ENCODE results near the gene AFAP1L2.

The AFAP1L2 gene

DNA sequence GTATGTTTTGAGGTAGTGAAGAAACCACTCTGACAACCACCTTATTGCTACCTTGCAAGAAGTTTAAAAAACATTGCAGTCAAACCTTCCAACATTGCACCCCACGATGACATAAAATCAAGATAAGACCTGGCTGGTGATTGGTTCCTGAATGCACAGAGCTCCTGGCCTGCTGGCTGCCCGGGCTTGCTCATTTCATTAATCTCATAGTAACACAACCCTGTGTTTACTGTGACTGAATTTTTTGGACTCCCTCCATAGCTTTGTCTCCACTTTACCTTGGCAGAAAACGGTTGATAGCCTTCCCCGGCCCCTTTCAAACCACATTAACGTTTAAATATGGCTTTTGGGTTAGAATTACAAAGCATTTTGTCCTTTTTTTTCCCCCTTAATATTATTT lies 137.8 kb downstream of the AFAP1L2 start:
- Histone ChIP-seq H3K4me1 (ENCODE audit: insufficient read depth, low read length) (no peaks in the 10 kb centered on the region), H3K27ac (ENCODE audit: low read length) (no peak overlapping the region), H3K4me3 (ENCODE audit: low read depth in 1 of 2, low read length in 2 of 2) (no peak overlapping the region), H3K4me2 (ENCODE audit: insufficient read depth, low read length) (no peak overlapping the region), H3K79me2 (ENCODE audit: insufficient read depth, low read length) (no peaks in the 10 kb centered on the region), H3K9me3 (ENCODE audit: insufficient read depth, low read length, severe bottlenecking) (no peaks in the 10 kb centered on the region), H2AFZ (ENCODE audit: low read depth, low read length) (no peak overlapping the region), H3K9ac (ENCODE audit: low read depth, low read length) (no peak overlapping the region), H3K36me3 (ENCODE audit: insufficient read depth, low read length) (no peaks in the 10 kb centered on the region), H4K20me1 (ENCODE audit: insufficient read depth, low read length) (no peaks in the 10 kb centered on the region), H3K27me3 (ENCODE audit: insufficient read depth, low read length, poor library complexity) (peaks cover 7% of the 10 kb centered on the region)
- ATAC-seq (ENCODE audit: insufficient read depth, low read depth), result no peak
- DNase-seq, result no peak
- TF ChIP-seq, protein P1, sequence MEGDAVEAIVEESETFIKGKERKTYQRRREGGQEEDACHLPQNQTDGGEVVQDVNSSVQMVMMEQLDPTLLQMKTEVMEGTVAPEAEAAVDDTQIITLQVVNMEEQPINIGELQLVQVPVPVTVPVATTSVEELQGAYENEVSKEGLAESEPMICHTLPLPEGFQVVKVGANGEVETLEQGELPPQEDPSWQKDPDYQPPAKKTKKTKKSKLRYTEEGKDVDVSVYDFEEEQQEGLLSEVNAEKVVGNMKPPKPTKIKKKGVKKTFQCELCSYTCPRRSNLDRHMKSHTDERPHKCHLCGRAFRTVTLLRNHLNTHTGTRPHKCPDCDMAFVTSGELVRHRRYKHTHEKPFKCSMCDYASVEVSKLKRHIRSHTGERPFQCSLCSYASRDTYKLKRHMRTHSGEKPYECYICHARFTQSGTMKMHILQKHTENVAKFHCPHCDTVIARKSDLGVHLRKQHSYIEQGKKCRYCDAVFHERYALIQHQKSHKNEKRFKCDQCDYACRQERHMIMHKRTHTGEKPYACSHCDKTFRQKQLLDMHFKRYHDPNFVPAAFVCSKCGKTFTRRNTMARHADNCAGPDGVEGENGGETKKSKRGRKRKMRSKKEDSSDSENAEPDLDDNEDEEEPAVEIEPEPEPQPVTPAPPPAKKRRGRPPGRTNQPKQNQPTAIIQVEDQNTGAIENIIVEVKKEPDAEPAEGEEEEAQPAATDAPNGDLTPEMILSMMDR (IDR thresholded peaks at IDR 0.05; ENCODE audit: borderline replicate concordance, extremely low read depth, low read length, poor library complexity, severe bottlenecking), result no peak
- TF ChIP-seq EZH2 (IDR thresholded peaks at IDR 0.05; ENCODE audit: borderline replicate concordance, low read depth, low read length, severe bottlenecking), result no peak

DNA sequence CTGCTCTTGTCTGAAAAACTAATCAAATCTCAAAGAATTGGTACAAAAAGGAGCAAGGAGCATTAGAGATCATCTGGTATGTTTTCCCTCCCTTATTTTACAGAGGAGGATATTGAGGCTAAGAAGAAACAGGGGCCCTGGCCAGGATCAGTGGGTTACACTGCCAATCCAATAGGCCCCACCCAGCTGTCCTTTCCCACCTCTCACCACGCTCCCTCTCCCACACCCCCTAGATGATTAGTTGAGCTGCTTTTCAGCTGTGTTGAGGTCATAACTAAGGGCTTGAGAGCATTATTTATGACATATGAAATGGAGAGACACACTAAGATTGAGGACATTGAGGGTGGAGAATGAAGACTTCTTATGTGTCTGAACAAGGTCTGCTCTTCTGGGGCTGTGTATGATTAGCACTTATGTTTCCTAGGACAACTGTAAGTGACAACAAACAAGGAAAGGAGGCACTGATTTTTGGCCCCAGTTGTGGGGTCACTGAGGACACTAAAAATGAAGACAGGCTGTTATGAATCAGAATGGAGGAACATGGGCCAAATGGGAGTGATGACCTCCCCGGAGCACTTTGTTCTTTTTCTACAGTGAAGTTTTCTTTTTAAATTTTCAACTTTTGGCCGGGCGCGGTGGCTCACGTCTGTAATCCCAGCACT lies 138.8 kb downstream of the AFAP1L2 start:
- H3K4me2 ChIP-seq (ENCODE audit: insufficient read depth, low read length), result no peak overlapping the region
- DNase-seq (no peak), ATAC-seq (ENCODE audit: insufficient read depth, low read depth) (no peak)
- no peaks in the 10 kb centered on the region for H4K20me1 ChIP-seq (ENCODE audit: insufficient read depth, low read length)
- H3K4me1 ChIP-seq (ENCODE audit: insufficient read depth, low read length), result no peaks in the 10 kb centered on the region
- no peak overlapping the region for H2AFZ ChIP-seq (ENCODE audit: low read depth, low read length)
- no peak overlapping the region for H3K4me3 ChIP-seq (ENCODE audit: low read depth in 1 of 2, low read length in 2 of 2)
- no peaks in the 10 kb centered on the region for H3K36me3 ChIP-seq (ENCODE audit: insufficient read depth, low read length)
- H3K9me3 ChIP-seq (ENCODE audit: insufficient read depth, low read length, severe bottlenecking), result no peaks in the 10 kb centered on the region
- H3K27me3 ChIP-seq (ENCODE audit: insufficient read depth, low read length, poor library complexity), result peaks cover 7% of the 10 kb centered on the region
- H3K79me2 ChIP-seq (ENCODE audit: insufficient read depth, low read length), result no peaks in the 10 kb centered on the region
- H3K9ac ChIP-seq (ENCODE audit: low read depth, low read length), result no peak overlapping the region
- H3K27ac ChIP-seq (ENCODE audit: low read length), result no peak overlapping the region
- TF ChIP-seq EZH2 (IDR thresholded peaks at IDR 0.05; ENCODE audit: borderline replicate concordance, low read depth, low read length, severe bottlenecking), result no peak
- TF ChIP-seq, protein P1 (IDR thresholded peaks at IDR 0.05; ENCODE audit: borderline replicate concordance, extremely low read depth, low read length, poor library complexity, severe bottlenecking), result no peak

DNA sequence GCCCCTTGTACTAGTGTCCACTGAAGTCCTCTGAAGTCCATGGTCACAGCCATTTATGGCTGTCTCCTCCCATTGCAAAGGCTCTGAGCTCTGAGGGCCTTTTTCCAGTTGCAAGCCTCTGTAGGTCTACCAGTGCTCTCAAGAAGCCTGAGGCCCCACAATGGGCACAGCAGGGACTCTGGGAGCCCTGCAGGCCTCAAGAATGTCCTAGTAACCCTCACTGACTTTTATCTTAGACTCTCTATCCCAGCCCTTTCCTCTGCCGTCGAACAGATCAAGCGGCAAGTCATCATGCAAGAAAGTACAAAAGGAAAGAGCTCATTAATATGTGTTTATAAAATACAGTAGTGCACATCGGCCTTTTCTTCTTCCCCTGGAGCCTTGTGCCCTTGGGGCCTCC lies 141.8 kb downstream of the AFAP1L2 start:
- H3K79me2 ChIP-seq (ENCODE audit: insufficient read depth, low read length), result no peaks in the 10 kb centered on the region
- TF ChIP-seq, protein P1 (IDR thresholded peaks at IDR 0.05; ENCODE audit: borderline replicate concordance, extremely low read depth, low read length, poor library complexity, severe bottlenecking), result no peak
- no peak for TF ChIP-seq EZH2 (IDR thresholded peaks at IDR 0.05; ENCODE audit: borderline replicate concordance, low read depth, low read length, severe bottlenecking)
- DNase-seq (no peak), ATAC-seq (ENCODE audit: insufficient read depth, low read depth) (no peak)
- H3K4me3 ChIP-seq (ENCODE audit: low read depth in 1 of 2, low read length in 2 of 2), result no peak overlapping the region
- H3K4me1 ChIP-seq (ENCODE audit: insufficient read depth, low read length), result no peaks in the 10 kb centered on the region
- peaks cover 4% of the 10 kb centered on the region for H3K27me3 ChIP-seq (ENCODE audit: insufficient read depth, low read length, poor library complexity)
- H3K36me3 ChIP-seq (ENCODE audit: insufficient read depth, low read length), result no peaks in the 10 kb centered on the region
- no peak overlapping the region for H2AFZ ChIP-seq (ENCODE audit: low read depth, low read length)
- H3K27ac ChIP-seq (ENCODE audit: low read length), result no peak overlapping the region
- no peak overlapping the region for H3K9ac ChIP-seq (ENCODE audit: low read depth, low read length)
- no peak overlapping the region for H3K4me2 ChIP-seq (ENCODE audit: insufficient read depth, low read length)
- H4K20me1 ChIP-seq (ENCODE audit: insufficient read depth, low read length), result no peaks in the 10 kb centered on the region
- H3K9me3 ChIP-seq (ENCODE audit: insufficient read depth, low read length, severe bottlenecking), result no peaks in the 10 kb centered on the region

Measured in DND-41 (cell line).